DOHH2 (cell line): Measurements from ENCODE around the gene SDC4.

Experiments used
- CTCF ChIP-seq: fragments of 200-600 bp; sonication (generic); IDR thresholded peaks from one replicate; pipeline ENCODE4 v1.5.1; 2014; ENCODE audit warnings: antibody characterized with exemption, mild to moderate bottlenecking, low read depth, low read length; ENCODE audit not compliant: poor library complexity, severe bottlenecking
- EZH2phosphoT487 ChIP-seq: fragments of 200-600 bp; sonication (generic); IDR thresholded peaks from 2 replicates; pipeline ENCODE4 v1.6.1; 2017; ENCODE audit warnings: borderline replicate concordance, mild to moderate bottlenecking, antibody characterized with exemption, low read length, moderate library complexity, mixed read lengths

DNA sequence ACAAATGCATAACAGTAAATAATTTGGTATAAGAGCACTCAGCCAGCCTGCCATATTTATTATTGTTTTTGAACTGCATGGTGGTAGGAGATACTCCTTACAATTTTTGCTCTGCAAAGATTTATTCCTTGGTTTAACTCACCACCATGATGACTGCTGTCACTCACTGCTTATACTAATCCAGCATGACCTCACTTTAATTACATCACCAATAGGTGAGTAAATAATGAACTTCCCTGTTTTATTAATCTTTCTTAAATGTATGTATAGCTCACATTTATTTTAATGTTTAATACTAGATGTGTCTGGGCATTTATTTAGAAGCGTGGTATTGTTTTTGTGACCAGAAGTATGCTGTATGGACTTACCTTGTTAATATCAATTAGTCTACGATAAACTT, 42.7 kb upstream of the SDC4 start:
- TF ChIP-seq EZH2phosphoT487 = no peak
- TF ChIP-seq CTCF = no peak
